A673 (cell line): ENCODE data around the gene SVOP.

Source experiments
- EZH2 ChIP-seq: fragments of 200-600 bp; sonication (generic); IDR thresholded peaks from 2 replicates; pipeline ENCODE4 v1.6.1; 2017; ENCODE audit warnings: borderline replicate concordance, low read depth, mild to moderate bottlenecking, mixed read lengths, antibody characterized with exemption, low read length; ENCODE audit not compliant: poor library complexity, severe bottlenecking
- TF ChIP-seq, protein P1 (sequence below): fragments of 300-800, 200-600 bp; sonication (generic); conservative IDR thresholded peaks from 2 replicates; pipeline ENCODE4 v1.5.1; 2017; ENCODE audit warnings: low read depth, mild to moderate bottlenecking, antibody characterized with exemption, low read length, moderate library complexity, mixed read lengths

DNA sequence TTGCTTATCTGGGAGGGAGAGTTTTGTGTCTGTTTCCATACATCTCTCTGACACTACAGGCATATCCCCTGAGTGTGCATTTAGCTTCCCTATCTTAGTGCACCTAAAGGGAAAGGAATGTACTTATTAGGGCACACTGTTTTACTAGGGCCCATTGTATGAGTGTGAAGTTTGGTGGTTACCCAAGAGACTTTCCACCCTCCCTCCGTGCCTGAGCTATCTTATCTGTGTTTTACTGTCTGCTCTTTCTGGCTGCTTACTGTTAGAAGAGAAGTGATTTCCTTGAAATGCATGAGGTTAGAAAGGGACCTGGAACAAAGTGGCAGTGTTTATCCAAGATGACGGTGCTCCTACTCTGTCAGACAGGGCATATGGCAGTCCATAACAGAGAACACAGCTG is 8.5 kb upstream of the SVOP start:
- TF ChIP-seq, protein P1, sequence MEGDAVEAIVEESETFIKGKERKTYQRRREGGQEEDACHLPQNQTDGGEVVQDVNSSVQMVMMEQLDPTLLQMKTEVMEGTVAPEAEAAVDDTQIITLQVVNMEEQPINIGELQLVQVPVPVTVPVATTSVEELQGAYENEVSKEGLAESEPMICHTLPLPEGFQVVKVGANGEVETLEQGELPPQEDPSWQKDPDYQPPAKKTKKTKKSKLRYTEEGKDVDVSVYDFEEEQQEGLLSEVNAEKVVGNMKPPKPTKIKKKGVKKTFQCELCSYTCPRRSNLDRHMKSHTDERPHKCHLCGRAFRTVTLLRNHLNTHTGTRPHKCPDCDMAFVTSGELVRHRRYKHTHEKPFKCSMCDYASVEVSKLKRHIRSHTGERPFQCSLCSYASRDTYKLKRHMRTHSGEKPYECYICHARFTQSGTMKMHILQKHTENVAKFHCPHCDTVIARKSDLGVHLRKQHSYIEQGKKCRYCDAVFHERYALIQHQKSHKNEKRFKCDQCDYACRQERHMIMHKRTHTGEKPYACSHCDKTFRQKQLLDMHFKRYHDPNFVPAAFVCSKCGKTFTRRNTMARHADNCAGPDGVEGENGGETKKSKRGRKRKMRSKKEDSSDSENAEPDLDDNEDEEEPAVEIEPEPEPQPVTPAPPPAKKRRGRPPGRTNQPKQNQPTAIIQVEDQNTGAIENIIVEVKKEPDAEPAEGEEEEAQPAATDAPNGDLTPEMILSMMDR: no peak
- no peak for TF ChIP-seq EZH2
